ENCODE data around the gene ATP10B.

- no peak for TF ChIP-seq CTCF (IDR thresholded peaks at IDR 0.05)
- TF ChIP-seq POLR2A (IDR thresholded peaks at IDR 0.05), result no peak
- no peak for TF ChIP-seq POLR2AphosphoS5 (IDR thresholded peaks at IDR 0.05; ENCODE audit: insufficient read depth in 1 of 2, low read depth in 1 of 2)
Measured at GRCh38 chr5:160548949-160549645, 302.9 kb downstream of the ATP10B start.

Measured in vagina (tissue), 2 donors.